Sigmoid colon (tissue), 4 donors: Measurements from ENCODE around the gene NAT10.

Experiments used
- POLR2A ChIP-seq, 2 donors: fragments of 450-650 bp; IDR thresholded peaks; one replicate each; pipeline ENCODE4 v1.6.1; 2016; ENCODE audit warnings: antibody characterized with exemption in 2 of 2, mild to moderate bottlenecking in 2 of 2, moderate library complexity in 2 of 2
- POLR2AphosphoS5 ChIP-seq, 4 donors: sonication (generic); formaldehyde crosslinking; IDR thresholded peaks; one replicate each; pipeline ENCODE4 v1.6.1; 2017; ENCODE audit warnings: antibody characterized with exemption in 4 of 4

DNA sequence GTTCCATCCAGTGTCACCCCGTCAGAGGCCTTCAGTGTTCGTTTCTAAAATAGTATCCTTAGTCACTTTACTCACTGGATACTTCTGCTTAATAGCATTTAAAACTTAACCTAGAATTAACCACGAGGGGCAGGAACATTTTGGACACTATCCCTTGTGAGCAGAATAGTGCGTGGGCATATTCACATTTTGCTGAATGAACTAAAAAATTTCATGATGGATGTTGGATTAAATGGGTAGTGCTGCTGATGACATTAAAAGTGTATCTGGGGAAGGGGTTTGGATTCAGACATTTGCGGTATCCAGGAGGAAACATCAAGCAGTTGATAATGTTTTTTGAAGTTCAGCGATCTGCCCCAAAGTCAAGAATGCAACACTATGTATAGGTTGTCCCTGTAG is 750 bp upstream of the NAT10 start:
- no peak for TF ChIP-seq POLR2A (IDR thresholded peaks at IDR 0.05)
- no peak for TF ChIP-seq POLR2AphosphoS5 (IDR thresholded peaks at IDR 0.05)
